ENCODE data around the gene LSM3.

DNA sequence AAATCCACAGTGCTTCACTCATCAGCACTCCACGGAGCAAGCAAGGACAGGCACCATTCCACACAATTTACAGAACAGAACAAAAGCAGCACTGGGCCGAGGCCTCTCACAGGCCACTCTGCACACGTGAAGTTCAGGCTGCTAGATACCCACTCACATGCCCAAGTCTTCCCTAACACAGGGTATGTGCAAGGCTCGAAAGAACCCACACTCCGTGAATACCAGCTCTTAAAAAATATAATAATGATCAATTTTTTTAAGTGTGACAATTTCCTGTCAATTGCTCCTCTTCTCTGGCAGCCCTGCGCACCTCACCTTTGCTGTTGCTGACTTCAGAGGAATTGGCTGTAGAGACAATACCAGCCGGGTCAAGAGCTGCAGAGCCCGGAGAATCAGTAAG is 19.2 kb upstream of the LSM3 start:
- TF ChIP-seq, protein P1, sequence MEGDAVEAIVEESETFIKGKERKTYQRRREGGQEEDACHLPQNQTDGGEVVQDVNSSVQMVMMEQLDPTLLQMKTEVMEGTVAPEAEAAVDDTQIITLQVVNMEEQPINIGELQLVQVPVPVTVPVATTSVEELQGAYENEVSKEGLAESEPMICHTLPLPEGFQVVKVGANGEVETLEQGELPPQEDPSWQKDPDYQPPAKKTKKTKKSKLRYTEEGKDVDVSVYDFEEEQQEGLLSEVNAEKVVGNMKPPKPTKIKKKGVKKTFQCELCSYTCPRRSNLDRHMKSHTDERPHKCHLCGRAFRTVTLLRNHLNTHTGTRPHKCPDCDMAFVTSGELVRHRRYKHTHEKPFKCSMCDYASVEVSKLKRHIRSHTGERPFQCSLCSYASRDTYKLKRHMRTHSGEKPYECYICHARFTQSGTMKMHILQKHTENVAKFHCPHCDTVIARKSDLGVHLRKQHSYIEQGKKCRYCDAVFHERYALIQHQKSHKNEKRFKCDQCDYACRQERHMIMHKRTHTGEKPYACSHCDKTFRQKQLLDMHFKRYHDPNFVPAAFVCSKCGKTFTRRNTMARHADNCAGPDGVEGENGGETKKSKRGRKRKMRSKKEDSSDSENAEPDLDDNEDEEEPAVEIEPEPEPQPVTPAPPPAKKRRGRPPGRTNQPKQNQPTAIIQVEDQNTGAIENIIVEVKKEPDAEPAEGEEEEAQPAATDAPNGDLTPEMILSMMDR (IDR thresholded peaks at IDR 0.05; ENCODE audit: low read length): no peak
- no peak for TF ChIP-seq EZH2 (IDR thresholded peaks at IDR 0.05; ENCODE audit: borderline replicate concordance, low read length)

All from OCI-LY1 (cell line).